ENCODE measurements around the gene MAPKAPK2. TPM values are rescaled to one million over a fixed set of nuclear protein-coding genes. Genes with fewer than 3 reads are reported as not detected.

The MAPKAPK2 gene
- total RNA-seq, 1 donor from 2014 or later, result 24.7 TPM

GRCh38 chr1:206770531-206771337, 86.0 kb downstream of the MAPKAPK2 start, which contains the start of gene IL19:
IL19 (plus strand) TSS chr1:206770773; CDS start chr1:206836663, 65,890 bp downstream.
- no peak within 1 kb of the TSS for H3K4me3 Mint-ChIP-seq
- Histone ChIP-seq H3K79me2 (ENCODE audit: low read depth) (no peaks in the 10 kb centered on the region), H3K9ac (no peak within 1 kb of the TSS), H2AFZ (replicated peaks) (no peak within 1 kb of the TSS), H3K27me3 (no peaks in the 10 kb centered on the region), H3K36me3 (no peaks in the 10 kb centered on the region), H3F3A (ENCODE audit: low read depth) (no peaks in the 10 kb centered on the region), H3K4me2 (no peak within 1 kb of the TSS), H3K4me3 (no peak within 1 kb of the TSS), H4K20me1 (ENCODE audit: low read depth) (no peaks in the 10 kb centered on the region), H3K9me3 (ENCODE audit: low read depth) (no peaks in the 10 kb centered on the region), H3K27ac (no peak within 1 kb of the TSS), H3K4me1 (peaks cover 11% of the 10 kb centered on the region)
- H3K27ac Mint-ChIP-seq, result peak within 1 kb of the TSS; percentile 82
- H3K4me1 Mint-ChIP-seq, result peaks cover 20% of the 10 kb centered on the region
- H3K36me3 Mint-ChIP-seq, result no peaks in the 10 kb centered on the region
- H3K9me3 Mint-ChIP-seq, result peaks cover 2% of the 10 kb centered on the region
- no peak for DNase-seq (ENCODE audit: low spot score)
- H3K27me3 Mint-ChIP-seq (ENCODE audit: insufficient read depth, low read depth), result peaks cover 2% of the 10 kb centered on the region
- TF ChIP-seq EZH2 (IDR thresholded peaks at IDR 0.05) (no peak), CTCF (IDR thresholded peaks at IDR 0.05) (no peak), EZH2phosphoT487 (IDR thresholded peaks at IDR 0.05) (no peak)

- Histone ChIP-seq H3K9me3 (ENCODE audit: low read depth) (no peaks in the 10 kb centered on the region), H3K79me2 (ENCODE audit: low read depth) (no peaks in the 10 kb centered on the region), H3F3A (ENCODE audit: low read depth) (no peaks in the 10 kb centered on the region), H3K36me3 (no peaks in the 10 kb centered on the region), H3K4me1 (peaks cover 11% of the 10 kb centered on the region), H3K4me3 (no peak overlapping the region), H3K27me3 (no peaks in the 10 kb centered on the region), H3K4me2 (no peak overlapping the region), H4K20me1 (ENCODE audit: low read depth) (no peaks in the 10 kb centered on the region), H2AFZ (replicated peaks) (no peak overlapping the region), H3K9ac (no peak overlapping the region), H3K27ac (no peak overlapping the region)
- no peak for DNase-seq (ENCODE audit: low spot score)
- no peak overlapping the region for H3K4me3 Mint-ChIP-seq
- TF ChIP-seq EZH2phosphoT487 (IDR thresholded peaks at IDR 0.05) (no peak), CTCF (IDR thresholded peaks at IDR 0.05) (no peak), EZH2 (IDR thresholded peaks at IDR 0.05) (no peak)
- no peak overlapping the region for H3K27ac Mint-ChIP-seq
- H3K9me3 Mint-ChIP-seq, result peaks cover 2% of the 10 kb centered on the region
- H3K4me1 Mint-ChIP-seq, result peaks cover 17% of the 10 kb centered on the region
- peaks cover 1% of the 10 kb centered on the region for H3K27me3 Mint-ChIP-seq (ENCODE audit: insufficient read depth, low read depth)
- H3K36me3 Mint-ChIP-seq, result no peaks in the 10 kb centered on the region
These were observed 86.6 kb downstream of the MAPKAPK2 start for GRCh38 chr1:206771338-206771692.

- no peak for TF ChIP-seq EZH2 (IDR thresholded peaks at IDR 0.05)
- no peak for TF ChIP-seq EZH2phosphoT487 (IDR thresholded peaks at IDR 0.05)
- TF ChIP-seq CTCF (IDR thresholded peaks at IDR 0.05), result no peak
- H3K4me1 Mint-ChIP-seq, result peaks cover 14% of the 10 kb centered on the region
- no peaks in the 10 kb centered on the region for H3K79me2 ChIP-seq (ENCODE audit: low read depth)
- H3K36me3 Mint-ChIP-seq, result no peaks in the 10 kb centered on the region
- H3K4me1 ChIP-seq, result peaks cover 11% of the 10 kb centered on the region
- no peak for DNase-seq (ENCODE audit: low spot score)
- H3K27ac Mint-ChIP-seq, result no peak within 1 kb of the TSS
- no peak within 1 kb of the TSS for H3K27ac ChIP-seq
- H2AFZ ChIP-seq (replicated peaks), result no peak within 1 kb of the TSS
- no peaks in the 10 kb centered on the region for H3K9me3 ChIP-seq (ENCODE audit: low read depth)
- no peak within 1 kb of the TSS for H3K4me2 ChIP-seq
- H3K9me3 Mint-ChIP-seq, result peaks cover 2% of the 10 kb centered on the region
- no peaks in the 10 kb centered on the region for H3K27me3 ChIP-seq
- no peak within 1 kb of the TSS for H3K9ac ChIP-seq
- H3K36me3 ChIP-seq, result no peaks in the 10 kb centered on the region
- no peak within 1 kb of the TSS for H3K4me3 ChIP-seq
- no peaks in the 10 kb centered on the region for H3K27me3 Mint-ChIP-seq (ENCODE audit: insufficient read depth, low read depth)
- no peaks in the 10 kb centered on the region for H4K20me1 ChIP-seq (ENCODE audit: low read depth)
- H3K4me3 Mint-ChIP-seq, result no peak within 1 kb of the TSS
- H3F3A ChIP-seq (ENCODE audit: low read depth), result no peaks in the 10 kb centered on the region
These were observed 87.7 kb downstream of the MAPKAPK2 start, which contains the start of gene IL10 for GRCh38 chr1:206772243-206772937. IL10 (minus strand) TSS chr1:206772494; CDS start chr1:206772435, 59 bp downstream.
